Activated CD4-positive, alpha-beta T cell treated with anti-CD3 and anti-CD28 coated beads, Interleukin-2, Interleukin-6, amounts not matched to agents 100 ng/mL and 50 ng/mL, durations not matched to agents 16 hours and 8 hours (primary cell): ENCODE results near the gene USB1.

Experiments
- DNase-seq: peaks from one replicate; pipeline ENCODE4 v3.0.0-alpha.2; 2020

Gene USB1

GRCh38 chr16:58037365-58038057 is 36.3 kb downstream of the USB1 start:
- DNase-seq, result no peak

DNA sequence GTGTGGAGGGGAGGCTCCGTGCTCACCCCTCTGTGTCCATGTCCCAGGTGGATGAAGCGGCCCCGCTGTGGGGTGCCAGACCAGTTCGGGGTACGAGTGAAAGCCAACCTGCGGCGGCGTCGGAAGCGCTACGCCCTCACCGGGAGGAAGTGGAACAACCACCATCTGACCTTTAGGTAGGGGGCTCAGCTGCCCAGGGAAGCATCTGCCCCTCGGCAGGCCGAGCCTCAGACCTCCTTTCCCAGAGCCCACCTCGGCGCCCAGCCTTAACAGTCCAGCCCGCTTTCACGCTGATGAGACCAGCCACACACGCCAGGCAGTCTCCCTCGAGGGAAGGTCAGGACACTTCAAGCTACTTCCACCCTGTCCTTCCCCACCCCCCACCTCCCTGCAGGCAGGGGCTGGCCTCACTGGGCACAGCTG is 37.0 kb downstream of the USB1 start:
- no peak for DNase-seq

DNA sequence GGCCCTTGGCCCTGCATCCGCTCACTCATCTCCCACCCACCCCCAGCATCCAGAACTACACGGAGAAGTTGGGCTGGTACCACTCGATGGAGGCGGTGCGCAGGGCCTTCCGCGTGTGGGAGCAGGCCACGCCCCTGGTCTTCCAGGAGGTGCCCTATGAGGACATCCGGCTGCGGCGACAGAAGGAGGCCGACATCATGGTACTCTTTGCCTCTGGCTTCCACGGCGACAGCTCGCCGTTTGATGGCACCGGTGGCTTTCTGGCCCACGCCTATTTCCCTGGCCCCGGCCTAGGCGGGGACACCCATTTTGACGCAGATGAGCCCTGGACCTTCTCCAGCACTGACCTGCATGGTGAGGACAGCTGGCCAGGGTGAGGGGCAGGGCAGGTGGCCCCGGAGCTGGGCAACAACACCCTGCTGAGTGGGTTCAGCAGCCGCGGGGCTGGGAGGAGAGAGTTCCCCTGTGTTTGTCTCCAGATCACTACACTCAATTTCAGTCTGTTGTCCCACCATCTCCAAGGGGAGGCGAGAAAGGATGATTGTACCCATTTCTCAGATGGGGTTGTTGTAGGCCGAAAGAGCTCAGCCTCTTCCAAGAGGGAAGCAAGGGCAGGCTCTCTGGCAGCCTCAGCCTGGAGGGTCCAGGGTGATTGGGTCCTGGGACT is 38.8 kb downstream of the USB1 start:
- no peak for DNase-seq

DNA sequence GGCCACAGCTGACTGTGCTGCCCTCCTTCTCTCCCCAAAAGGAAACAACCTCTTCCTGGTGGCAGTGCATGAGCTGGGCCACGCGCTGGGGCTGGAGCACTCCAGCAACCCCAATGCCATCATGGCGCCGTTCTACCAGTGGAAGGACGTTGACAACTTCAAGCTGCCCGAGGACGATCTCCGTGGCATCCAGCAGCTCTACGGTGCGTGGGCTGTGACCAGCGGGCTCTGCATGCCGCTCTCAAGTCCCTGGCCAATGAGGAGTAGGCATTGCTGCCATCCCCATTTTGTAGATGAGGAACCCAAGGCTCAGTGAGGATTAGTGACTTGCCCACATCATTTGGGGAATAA is 39.3 kb downstream of the USB1 start:
- DNase-seq, result no peak

DNA sequence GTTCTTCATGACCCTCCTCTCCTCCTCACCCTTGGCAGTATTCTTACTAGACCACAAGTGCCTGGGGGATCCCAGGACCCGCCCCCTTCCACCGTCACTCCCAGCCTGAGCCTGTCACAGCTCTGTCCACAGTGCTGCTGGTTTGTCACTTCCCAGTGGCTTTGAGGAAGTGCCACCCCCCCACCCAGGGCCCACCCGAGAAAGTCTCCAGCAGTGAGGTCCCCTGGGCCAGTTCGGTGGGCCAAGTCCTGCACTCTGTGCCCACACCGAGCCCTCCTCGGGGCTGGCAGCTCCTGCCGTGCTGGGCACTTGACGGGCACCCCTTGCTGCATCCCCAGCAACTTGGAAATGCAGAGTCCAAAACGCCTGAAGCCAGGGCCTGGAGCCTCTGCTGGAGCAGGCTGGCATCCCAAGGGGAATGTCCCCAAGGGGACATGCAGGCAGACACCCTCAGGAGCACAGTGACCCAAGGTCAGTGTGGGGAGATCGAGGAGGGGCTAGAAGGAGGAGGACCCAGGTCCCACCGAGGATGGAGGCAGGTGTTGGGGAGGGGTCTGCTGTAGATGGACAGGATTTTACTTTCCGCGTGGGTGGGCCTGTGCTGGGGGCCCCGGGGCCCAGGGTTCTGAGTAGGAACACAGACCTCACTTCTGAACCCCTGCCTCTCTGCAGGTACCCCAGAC is 39.9 kb downstream of the USB1 start:
- DNase-seq, result no peak

DNA sequence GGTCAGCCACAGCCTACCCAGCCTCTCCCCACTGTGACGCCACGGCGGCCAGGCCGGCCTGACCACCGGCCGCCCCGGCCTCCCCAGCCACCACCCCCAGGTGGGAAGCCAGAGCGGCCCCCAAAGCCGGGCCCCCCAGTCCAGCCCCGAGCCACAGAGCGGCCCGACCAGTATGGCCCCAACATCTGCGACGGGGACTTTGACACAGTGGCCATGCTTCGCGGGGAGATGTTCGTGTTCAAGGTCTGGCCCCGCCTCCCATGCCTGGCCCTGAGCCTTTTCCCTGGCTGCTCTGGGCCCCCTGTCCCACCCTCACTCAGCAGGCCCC is 40.4 kb downstream of the USB1 start:
- no peak for DNase-seq

- no peak for DNase-seq
These were observed 41.0 kb downstream of the USB1 start for GRCh38 chr16:58042001-58042885.

- DNase-seq, result no peak
These were observed 41.8 kb downstream of the USB1 start for GRCh38 chr16:58042886-58043515.

DNA sequence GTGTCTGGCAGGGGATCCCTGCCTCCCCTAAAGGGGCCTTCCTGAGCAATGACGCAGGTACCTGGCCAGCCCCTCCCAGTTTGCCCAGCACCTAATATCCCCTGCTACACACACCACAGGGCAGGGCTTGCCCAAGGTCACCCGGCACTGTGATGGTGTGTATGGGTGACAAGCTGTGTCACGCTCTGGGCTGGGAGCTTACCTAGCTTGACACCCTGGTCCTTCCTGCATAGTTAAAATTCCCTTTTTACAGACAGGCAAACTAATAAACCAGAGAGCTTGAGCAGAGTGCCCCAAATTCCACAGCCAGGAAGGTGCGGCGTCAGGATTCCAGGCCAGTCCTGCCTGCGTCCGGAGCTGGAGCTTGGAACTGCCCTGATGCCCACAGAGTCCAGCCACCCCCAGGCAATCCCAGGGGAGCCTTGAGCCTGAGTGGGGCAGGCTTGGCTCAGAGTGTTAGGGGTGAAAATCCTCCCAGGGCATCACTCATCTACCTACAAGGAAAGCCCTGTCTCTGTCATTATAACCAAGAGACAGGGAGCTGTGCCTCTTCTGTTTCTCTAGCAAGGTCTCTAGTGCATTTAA is 42.5 kb downstream of the USB1 start:
- DNase-seq, result no peak

DNA sequence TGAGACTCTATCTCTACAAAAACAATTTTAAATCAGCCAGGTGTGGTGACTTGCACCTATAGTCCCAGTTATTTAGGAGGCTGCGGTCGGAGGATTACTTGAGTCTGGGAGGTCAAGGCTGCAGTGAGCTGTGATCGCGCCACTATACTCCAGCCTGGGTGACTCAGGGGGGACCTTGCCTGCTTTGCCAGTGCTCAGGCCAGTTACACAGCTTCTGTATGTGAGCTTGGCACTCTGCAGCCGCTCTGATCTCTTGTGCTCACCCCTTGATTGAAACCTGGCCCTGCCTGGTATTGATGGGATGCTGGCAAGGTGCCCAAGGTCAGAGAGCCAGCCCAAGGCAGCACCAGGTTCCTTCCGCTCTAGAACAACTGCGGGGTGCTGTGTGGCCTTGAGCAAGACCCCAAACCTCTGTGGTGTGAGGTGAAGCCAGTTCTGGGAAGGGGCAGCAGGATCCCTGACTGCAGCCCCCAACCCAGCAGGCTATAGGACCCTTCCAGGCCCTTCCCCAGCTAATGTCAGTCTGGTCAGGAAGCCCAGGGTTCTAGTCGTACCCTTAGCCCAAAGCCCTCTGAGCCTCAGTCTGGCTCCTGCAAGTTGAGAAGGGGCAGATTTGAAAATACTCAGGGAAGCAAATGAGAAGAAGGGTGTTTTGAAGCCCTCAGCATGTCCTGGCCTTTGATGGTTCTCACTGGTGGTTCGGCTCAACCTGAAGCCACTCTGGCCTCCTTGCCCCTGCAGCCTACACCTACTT is 43.2 kb downstream of the USB1 start:
- DNase-seq, result no peak

- no peak for DNase-seq
These were observed 43.9 kb downstream of the USB1 start for GRCh38 chr16:58045096-58045495.

GRCh38 chr16:58046054-58046881 is 45.1 kb downstream of the USB1 start:
- DNase-seq, result no peak

DNA sequence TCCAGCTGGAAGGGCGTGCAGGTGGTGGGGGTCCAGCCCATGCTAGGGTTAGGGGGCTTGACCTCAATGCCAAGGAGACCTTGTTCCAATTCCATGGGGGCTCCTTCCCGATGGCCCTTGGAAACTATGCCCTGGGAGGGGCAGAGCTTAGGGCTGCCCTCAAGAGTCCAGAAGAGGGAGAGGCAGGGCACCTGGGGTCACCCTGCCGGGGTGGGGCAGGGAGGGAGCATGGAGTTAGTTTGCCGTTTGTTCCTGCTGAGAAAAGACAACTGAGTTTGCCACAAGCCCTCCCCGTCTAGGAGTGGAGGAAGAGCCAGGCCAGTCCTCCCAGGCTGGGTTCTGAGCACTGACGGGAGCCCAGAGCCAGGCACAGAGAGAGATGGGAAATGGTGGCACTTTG is 45.7 kb downstream of the USB1 start:
- DNase-seq, result no peak

GRCh38 chr16:58047557-58048348 is 46.5 kb downstream of the USB1 start:
- DNase-seq, result no peak

GRCh38 chr16:58048494-58049231 is 47.5 kb downstream of the USB1 start:
- DNase-seq, result no peak

GRCh38 chr16:58049232-58050185 is 48.3 kb downstream of the USB1 start:
- no peak for DNase-seq

DNA sequence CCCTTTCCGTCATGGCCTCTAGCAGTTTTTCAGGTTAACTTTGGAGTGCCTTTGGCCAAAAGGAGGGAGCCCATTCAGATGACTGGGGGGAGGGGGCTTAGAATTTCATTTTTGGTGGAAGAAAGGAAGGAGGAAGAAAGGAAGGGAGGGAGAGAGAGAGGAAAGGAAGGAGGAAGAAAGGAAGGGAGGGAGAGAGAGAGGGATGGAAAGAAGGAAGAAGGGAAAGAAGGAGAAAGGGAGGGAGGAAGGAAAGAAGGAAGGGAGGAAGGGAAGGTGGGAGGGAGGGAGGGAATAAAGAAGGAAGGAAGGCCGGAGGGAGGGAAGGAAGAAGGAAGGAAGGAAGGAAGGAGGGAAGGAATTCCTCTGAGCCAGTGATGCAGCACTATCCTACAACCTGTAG is 50.1 kb downstream of the USB1 start:
- DNase-seq, result no peak
